Thyroid gland (tissue), 4 donors: Measurements from ENCODE around the gene EXOC3L1. TPM values are rescaled to one million over a fixed set of nuclear protein-coding genes. Genes with fewer than 3 reads are reported as not detected.

ENCODE experiments used
- DNase-seq, 2 donors: peaks; one replicate each; pipeline ENCODE4 v3.0.0-alpha.2; 2019
- H3K27ac ChIP-seq, 3 donors: fragments of 200-600 bp; sonication (generic); 1 replicate in 2 of 3; 2 replicates in 1 of 3; pipeline ENCODE4 v1.5.1; 2016 to 2019; ENCODE audit warnings: mild to moderate bottlenecking in 1 of 3, moderate library complexity in 1 of 3
- H3K27me3 ChIP-seq: fragments of 200-600 bp; sonication (generic); one replicate; pipeline ENCODE4 v1.5.1; 2019
- H3K36me3 ChIP-seq, 2 donors: fragments of 200-600 bp; sonication (generic); one replicate each; pipeline ENCODE4 v1.5.1; 2016 to 2019
- H3K4me1 ChIP-seq, 2 donors: fragments of 200-600 bp; sonication (generic); one replicate each; pipeline ENCODE4 v1.5.1; 2017 to 2019
- H3K4me3 ChIP-seq, 3 donors: fragments of 200-600 bp; sonication (generic); replicated peaks in 1 of 3; 1 replicate in 2 of 3; 2 replicates in 1 of 3; pipeline ENCODE4 v1.5.1; 2016; ENCODE audit warnings: mild to moderate bottlenecking in 1 of 3
- H3K9me3 ChIP-seq: fragments of 200-600 bp; sonication (generic); one replicate; pipeline ENCODE4 v1.5.1; 2017
- CTCF ChIP-seq, 6 experiments: fragments of 200-600 bp in 3 of 6; fragments of 450-650 bp in 3 of 6; sonication (generic) in 3 of 6; IDR thresholded peaks; one replicate each; pipeline ENCODE4 v1.5.1; 2016 to 2019; ENCODE audit warnings: antibody characterized with exemption in 6 of 6, mild to moderate bottlenecking in 2 of 6, inconsistent platforms in 1 of 6, moderate library complexity in 1 of 6
- POLR2A ChIP-seq, 2 donors: fragments of 450-650 bp; IDR thresholded peaks; one replicate each; pipeline ENCODE4 v1.6.1; 2017; ENCODE audit warnings: antibody characterized with exemption in 2 of 2, mild to moderate bottlenecking in 2 of 2, moderate library complexity in 1 of 2
- WGBS, 2 donors: methylation state at CpG; one replicate each; pipeline ENCODE4 v1.1.5; 2017; 5-methylcytosine and 5-hydroxymethylcytosine counted together
- intact Hi-C: fragments of 100-400 bp; cut with DNase I; formaldehyde crosslinking; loops from one replicate; pipeline ENCODE4 v1.15.1; 2023
- total RNA-seq, 4 donors: library from RNA; depleted of rRNA; stranded (reverse); fragments of >200 nt; gene quantifications; one replicate each; pipeline ENCODE4 v1.2.3, GENCODE V29; 2016

Gene EXOC3L1
- total RNA-seq, 4 donors from 2014 or later = 5.9 to 8.6 (median 7.6) TPM

DNA sequence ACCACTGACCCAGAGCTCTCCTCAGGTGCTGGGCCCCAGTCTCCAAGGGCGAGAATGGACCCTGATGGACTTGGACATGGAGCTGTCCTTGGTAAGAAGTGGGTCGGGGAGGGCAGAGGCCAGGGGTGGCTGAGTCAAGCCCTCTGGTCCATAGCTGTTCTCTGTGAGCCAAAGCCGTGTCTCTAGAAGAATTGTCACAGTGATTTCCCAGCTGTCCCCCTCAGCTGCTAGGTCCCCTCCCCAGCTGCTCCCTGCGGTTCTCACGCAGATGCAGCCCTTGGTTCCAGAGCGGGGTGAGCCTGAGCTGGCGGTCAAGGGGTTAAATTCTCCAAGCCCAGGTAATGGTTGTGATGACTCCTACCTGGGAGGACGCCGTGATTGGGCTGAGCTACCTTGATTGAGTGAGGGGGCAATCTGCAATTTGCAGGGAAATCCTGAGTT, 20.9 kb downstream of the EXOC3L1 start:
- DNase-seq = no peak
- intact Hi-C loops = no loop called here
- TF ChIP-seq POLR2A (IDR thresholded peaks at IDR 0.05) (no peak), CTCF (IDR thresholded peaks at IDR 0.05) (no peak)
- Histone ChIP-seq H3K27me3 (no peaks in the 10 kb centered on the region), H3K4me3 (no peak overlapping the region), H3K27ac (no peak overlapping the region), H3K9me3 (no peaks in the 10 kb centered on the region), H3K36me3 (no peaks in the 10 kb centered on the region), H3K4me1 (peaks cover 38 to 45% of the 10 kb centered on the region in 2 donors)
- WGBS, 2 donors = 67 to 75% methylated on average over 7 to 8 of the region's 9 CpGs

DNA sequence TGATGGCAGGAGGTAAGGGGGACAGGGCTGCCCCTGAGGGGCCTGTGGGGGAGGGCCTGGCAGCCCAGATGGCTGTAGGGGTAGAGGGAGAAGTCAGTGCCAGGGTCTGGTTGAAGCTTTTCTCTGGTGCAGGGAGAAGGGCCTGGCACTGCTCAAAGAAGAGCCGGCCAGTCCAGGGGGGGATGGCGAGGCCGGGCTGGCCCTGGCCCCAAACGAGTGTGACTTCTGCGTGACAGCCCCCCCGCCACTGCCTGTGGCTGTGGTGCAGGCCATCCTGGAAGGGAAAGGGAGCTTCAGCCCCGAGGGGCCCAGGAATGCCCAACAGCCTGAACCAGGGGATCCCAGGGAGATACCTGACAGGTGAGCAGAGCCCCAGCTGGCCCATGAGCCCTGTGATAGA, 22.3 kb downstream of the EXOC3L1 start:
- WGBS, 2 donors = 91 to 96% methylated on average over 4 to 7 of the region's 7 CpGs
- no peaks in the 10 kb centered on the region for H3K36me3 ChIP-seq
- H3K4me1 ChIP-seq = peaks cover 46 to 49% of the 10 kb centered on the region in 2 donors
- H3K4me3 ChIP-seq = no peak overlapping the region
- no peaks in the 10 kb centered on the region for H3K9me3 ChIP-seq
- DNase-seq = no peak
- no peaks in the 10 kb centered on the region for H3K27me3 ChIP-seq
- TF ChIP-seq CTCF (IDR thresholded peaks at IDR 0.05) = no peak
- no peak for TF ChIP-seq POLR2A (IDR thresholded peaks at IDR 0.05)
- intact Hi-C loops = no loop called here
- no peak overlapping the region for H3K27ac ChIP-seq

DNA sequence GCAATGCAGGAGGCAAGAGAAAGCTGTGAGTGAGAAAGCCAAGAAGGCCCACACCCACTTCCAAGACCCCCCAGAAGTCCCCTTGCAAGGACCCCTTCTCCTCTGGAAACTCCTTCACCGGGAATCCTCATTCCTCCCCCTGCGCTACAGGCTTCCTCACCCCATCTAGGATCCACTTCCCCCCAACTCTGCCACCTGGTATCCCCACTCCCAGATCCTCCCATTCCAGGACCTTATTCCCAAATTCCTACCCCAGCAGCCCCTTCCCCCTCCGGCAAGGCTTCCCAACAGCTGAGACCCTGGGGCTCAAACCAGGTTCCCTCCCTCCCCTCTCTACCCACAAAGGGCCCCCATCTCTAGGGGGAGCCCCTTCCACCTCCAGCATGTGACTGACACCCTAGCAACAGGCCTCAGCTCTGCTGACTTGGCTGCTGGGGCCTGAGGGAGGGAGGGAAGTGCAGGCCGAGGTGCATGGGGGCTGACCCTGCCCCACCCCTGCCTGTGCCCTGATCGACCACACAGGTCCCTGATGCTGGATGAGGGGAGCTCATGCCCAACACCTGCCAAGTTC, 23.3 kb downstream of the EXOC3L1 start:
- no peak for TF ChIP-seq POLR2A (IDR thresholded peaks at IDR 0.05)
- TF ChIP-seq CTCF (IDR thresholded peaks at IDR 0.05) = no peak

DNA sequence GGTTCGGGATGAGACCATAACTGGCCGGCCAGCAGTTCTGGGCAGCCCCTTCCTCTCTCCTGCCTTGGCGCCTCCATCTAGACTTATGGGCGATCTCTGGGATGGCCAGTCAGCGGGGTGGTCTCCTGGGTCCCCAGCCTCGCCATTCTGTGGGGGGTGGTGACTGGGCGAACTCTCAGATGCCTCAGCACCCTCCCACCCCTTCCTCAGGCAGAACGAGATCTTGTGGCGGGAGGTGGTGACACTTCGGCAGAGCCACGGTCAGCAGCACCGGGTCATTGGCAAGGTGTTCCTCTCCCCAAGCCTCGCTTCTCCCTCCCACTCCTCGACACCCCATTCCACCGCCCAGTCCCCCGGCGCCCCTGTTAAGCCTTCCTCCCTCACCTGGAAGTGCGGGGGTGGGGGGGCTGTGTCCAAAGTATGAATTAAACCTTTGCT, 23.8 kb downstream of the EXOC3L1 start:
- no peak for DNase-seq
- no peaks in the 10 kb centered on the region for H3K9me3 ChIP-seq
- intact Hi-C loops = no loop called here
- no peaks in the 10 kb centered on the region for H3K36me3 ChIP-seq
- TF ChIP-seq CTCF (IDR thresholded peaks at IDR 0.05) (no peak), POLR2A (IDR thresholded peaks at IDR 0.05) (no peak)
- no peaks in the 10 kb centered on the region for H3K27me3 ChIP-seq
- no peak overlapping the region for H3K27ac ChIP-seq
- 62 to 70% methylated on average over 11 to 15 of the region's 18 CpGs for WGBS, 2 donors
- H3K4me1 ChIP-seq = peaks cover 49 to 57% of the 10 kb centered on the region in 2 donors
- H3K4me3 ChIP-seq = no peak overlapping the region

More for the DNA sequence above, 23.3 kb downstream of the EXOC3L1 start:
- no peak for DNase-seq
- H3K4me1 ChIP-seq = peaks cover 47 to 55% of the 10 kb centered on the region in 2 donors
- intact Hi-C loops = no loop called here
- H3K9me3 ChIP-seq = no peaks in the 10 kb centered on the region
- H3K4me3 ChIP-seq = no peak overlapping the region
- WGBS, 2 donors = 92 to 94% methylated on average over 4 of the region's 5 CpGs
- no peaks in the 10 kb centered on the region for H3K36me3 ChIP-seq
- no peaks in the 10 kb centered on the region for H3K27me3 ChIP-seq
- no peak overlapping the region for H3K27ac ChIP-seq
